ENCODE data around the gene TMEM135.
"Not testable (repeated sequence)": the region's sequence is repeated elsewhere in the genome, so short reads cannot be mapped to it uniquely, and the experiment has no call there.

Gene TMEM135

GRCh38 chr11:87063982-87064381, 26.2 kb downstream of the TMEM135 start:
- FAIRE-seq = no peak
- no peak for DNase-seq (ENCODE audit: insufficient read length, low spot score)

- DNase-seq (ENCODE audit: insufficient read length, low spot score) (no peak), FAIRE-seq (no peak)
Observed at GRCh38 chr11:87072787-87073186, 35.1 kb downstream of the TMEM135 start.

GRCh38 chr11:87076260-87076783, 38.6 kb downstream of the TMEM135 start:
- FAIRE-seq (no peak), DNase-seq (ENCODE audit: insufficient read length, low spot score) (no peak)

DNA sequence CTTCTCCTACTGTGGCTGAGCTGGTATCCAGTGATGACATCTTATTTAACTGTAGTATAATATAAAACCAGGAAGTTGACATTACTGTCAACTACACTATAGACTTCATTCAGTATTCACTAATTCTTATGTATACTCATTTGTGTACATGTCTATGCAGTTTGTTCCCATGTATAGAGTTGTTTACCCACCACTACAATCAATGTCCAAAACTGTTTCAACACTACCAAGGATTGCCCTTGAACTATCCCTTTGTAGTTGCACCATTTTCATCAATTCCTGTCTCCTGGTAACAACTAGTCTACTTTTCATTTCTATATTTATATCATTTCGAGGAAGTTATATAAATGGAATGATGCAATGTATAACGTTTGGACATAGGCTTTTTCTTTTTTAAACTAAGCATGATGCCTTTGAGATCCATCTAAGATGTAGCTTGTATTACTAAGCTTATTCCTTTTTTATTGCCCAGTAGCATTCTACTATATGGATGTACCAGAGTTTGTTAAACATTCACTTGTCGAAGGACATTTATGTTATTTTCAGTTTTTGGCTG, 39.2 kb downstream of the TMEM135 start:
- FAIRE-seq = no peak
- no peak for DNase-seq (ENCODE audit: insufficient read length, low spot score)

GRCh38 chr11:87081358-87081757, 43.6 kb downstream of the TMEM135 start:
- FAIRE-seq (no peak), DNase-seq (ENCODE audit: insufficient read length, low spot score) (no peak)

DNA sequence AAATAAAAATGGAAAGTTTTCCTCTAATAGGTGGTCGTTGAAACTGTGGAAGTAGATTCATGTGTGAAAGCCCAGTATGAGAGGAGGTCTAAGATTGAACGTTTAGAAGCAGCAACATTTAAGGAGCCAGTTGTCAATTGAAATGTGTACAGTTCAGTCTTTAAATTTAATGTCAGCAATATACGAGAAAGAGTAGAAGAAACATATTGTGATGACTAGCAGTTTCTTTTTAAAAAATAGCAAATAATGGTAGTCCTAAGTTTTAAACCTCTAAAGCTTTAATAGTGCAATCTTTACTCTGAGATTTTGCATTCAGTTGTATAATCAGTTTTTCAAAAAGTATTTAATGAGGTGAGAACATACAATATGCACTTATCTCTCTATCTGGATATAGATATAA, 44.9 kb downstream of the TMEM135 start:
- DNase-seq (ENCODE audit: insufficient read length, low spot score) (no peak), FAIRE-seq (no peak)

DNA sequence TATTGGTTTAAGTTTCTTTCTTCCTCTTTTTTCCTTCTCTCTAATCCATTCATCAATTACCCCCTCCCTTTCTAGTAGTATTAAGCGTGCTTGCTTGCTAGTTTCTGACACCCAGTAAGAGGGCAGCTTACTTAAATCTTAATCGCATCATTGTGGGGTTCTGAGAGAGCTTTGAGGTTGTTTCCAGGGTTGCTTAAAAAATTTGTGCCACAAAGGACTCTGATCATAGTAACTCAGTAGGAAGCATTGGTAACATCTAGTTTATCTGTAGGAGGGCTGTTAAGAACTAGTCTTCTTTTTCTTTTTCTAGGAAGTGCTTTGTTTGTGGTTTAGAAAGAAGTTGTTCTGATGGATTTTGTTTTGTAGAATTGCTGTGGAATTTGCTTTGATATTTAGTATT, 45.3 kb downstream of the TMEM135 start:
- no peak for FAIRE-seq
- DNase-seq (ENCODE audit: insufficient read length, low spot score) = no peak

- DNase-seq (ENCODE audit: insufficient read length, low spot score) (no peak), FAIRE-seq (no peak)
Observed at GRCh38 chr11:87092159-87092558, 54.4 kb downstream of the TMEM135 start.

GRCh38 chr11:87092567-87092966, 54.8 kb downstream of the TMEM135 start:
- no peak for DNase-seq (ENCODE audit: insufficient read length, low spot score)
- FAIRE-seq = no peak

- peak; percentile 53 for DNase-seq (ENCODE audit: insufficient read length, low spot score)
- peak; percentile 72 for FAIRE-seq
Observed at GRCh38 chr11:87097582-87097981, 59.8 kb downstream of the TMEM135 start.

DNA sequence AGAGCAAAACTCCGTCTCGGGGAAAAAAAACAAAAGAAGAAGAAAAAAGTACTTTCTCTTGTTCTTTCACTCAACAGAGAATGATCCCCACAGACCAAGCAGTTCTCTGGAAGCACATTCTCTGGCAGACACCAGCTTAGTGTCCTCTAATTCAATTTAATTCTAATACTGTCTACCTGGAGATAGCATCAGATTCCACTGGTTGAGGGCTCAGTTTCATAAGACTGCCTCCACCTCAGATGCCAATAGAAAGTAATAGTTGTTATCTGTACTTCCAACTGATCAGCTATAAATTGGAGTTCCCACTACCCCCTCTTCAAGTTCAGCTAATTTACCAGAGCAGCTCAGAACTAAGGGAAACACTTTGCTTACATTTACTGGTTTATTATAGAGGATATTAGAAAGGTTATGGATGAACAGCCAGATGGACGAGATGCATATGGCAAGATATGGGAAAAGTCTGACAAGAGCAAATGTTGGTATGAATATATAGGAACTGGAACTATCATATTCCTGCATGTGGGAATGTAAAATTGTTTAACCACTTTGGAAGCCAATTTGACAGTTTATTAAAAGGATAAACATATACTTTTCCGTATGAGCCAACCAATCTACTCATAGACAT, 64.3 kb downstream of the TMEM135 start:
- FAIRE-seq (no peak), DNase-seq (ENCODE audit: insufficient read length, low spot score) (no peak)

DNA sequence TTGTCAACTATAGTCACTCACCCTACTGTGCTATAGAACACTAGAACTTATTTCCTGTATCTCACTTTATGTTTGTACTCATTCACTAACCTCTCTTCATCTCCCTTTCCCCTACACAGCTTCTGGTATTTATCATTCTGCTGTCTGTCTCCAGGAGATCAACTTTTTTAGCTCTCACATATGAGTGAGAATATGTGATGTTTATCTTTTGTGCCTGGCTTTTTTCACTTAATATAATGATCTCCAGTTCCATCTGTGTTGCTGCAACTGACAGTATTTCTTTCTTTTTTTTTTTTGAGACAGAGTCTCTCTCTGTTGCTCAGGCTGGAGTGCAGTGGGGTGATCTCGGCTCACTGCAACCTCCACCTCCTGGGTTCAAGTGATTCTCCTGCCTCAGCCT, 68.1 kb downstream of the TMEM135 start:
- not testable (repeated sequence) for FAIRE-seq; DNase-seq (ENCODE audit: insufficient read length, low spot score)

DNA sequence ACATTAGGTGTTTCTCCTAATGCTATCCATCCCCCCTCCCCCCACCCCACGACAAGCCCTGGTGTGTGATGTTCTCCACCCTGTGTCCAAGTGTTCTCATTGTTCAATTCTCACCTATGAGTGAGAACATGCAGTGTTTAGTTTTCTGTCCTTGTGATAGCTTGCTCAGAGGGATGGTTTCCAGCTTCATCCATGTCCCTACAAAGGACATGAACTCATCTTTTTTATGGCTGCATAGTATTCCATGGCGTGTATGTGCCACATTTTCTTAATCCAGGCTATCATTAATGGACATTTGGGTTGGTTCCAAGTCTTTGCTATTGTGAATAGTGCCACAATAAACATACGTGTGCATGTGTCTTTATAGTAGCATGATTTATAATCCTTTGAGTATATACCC, 69.6 kb downstream of the TMEM135 start:
- DNase-seq (ENCODE audit: insufficient read length, low spot score); FAIRE-seq: not testable (repeated sequence)

DNA sequence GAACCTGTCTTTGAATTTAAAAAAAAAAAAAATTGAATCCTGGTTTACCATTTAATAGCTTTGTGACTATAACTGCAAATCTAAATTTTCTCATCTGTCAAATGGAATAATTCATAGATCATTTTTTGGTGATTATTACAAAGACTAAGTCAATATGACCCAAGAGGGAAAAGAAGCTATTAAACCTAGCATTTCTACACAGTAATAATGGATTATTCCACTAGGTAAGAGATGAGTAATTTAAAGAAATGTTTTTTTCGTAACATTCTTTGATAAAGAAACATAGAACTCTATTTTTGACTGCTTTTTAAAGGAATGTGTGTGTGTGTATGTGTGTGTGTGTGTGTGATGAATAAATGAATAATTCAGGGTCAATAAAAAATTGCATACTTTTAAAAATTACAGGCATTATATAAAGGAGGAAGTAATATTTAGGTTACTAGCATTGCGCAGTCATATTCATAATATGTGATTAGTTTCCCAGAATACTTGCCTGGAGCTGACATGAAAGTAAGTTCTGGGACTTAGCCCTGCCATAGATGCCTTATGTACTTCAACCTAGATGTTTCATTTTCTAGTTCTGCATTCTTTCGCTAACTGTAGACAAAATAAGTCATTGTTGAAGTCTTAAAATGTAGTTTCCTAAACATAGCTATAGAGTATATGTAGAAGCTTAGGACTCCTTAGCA, 72.9 kb downstream of the TMEM135 start:
- FAIRE-seq = no peak
- DNase-seq (ENCODE audit: insufficient read length, low spot score) = no peak

DNA sequence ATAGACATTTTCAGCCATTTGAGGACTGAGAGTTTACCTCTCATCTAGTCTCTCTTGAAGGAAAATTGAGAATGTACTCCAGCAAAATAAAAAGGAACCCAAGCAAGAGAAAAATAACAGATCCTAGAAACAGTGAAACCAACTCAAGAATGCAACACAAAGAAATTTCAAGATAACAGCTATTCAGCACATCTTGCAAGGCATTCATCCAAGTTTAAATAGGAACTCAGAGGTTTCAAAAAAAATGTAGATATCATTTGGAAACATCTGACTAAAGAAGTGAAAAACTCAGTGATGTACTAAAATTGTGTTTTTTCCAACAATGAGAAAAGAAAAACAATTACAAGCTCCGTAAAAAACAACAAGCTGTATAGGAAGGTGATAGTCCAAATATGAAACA, 76.4 kb downstream of the TMEM135 start:
- FAIRE-seq (no peak), DNase-seq (ENCODE audit: insufficient read length, low spot score) (no peak)

DNA sequence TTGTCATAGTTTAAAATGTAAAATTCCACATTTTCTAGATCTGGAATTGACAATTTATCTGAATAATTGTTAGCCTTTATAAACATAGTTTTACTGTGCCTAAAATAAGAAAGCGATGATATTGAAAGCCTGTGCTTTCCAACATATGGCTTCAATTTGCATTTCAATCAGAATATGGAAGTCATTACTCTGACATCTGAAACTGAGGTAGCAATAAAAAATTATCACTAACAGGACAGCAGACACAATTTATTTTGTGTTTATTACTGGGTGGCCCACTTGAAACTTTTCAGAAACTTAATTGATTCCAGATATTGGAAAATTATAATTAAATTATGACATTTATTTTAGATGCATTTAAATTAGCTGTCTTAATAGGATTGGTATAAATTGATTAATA, 78.5 kb downstream of the TMEM135 start:
- FAIRE-seq = no peak

GRCh38 chr11:87120937-87121336, 83.2 kb downstream of the TMEM135 start:
- no peak for FAIRE-seq

More for the DNA sequence above, 78.5 kb downstream of the TMEM135 start:
- DNase-seq (ENCODE audit: insufficient read length, low spot score) = no peak

GRCh38 chr11:87122852-87123251, 85.1 kb downstream of the TMEM135 start:
- FAIRE-seq = no peak

More at GRCh38 chr11:87120937-87121336, 83.2 kb downstream of the TMEM135 start:
- DNase-seq (ENCODE audit: insufficient read length, low spot score) = no peak

DNA sequence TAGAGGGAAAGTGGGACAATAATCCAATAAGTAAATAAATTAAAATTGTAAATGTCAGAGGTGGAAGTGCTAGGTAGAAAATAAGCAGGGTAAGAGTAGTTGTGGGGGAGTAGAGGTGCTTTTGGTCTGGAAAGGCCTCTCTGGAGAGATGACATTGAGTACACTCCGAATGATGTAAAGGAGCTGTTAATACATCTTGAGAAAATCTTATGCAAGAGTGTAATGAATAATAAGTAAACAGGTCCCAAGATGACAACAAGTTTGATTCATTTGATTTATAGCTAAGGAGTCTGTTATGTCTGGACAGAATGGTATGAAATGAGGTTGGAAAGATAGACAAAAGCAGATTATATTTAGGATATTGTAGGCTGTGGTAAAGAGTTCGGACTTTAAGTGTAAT, 87.5 kb downstream of the TMEM135 start:
- FAIRE-seq = no peak
- DNase-seq (ENCODE audit: insufficient read length, low spot score) = no peak

More at GRCh38 chr11:87122852-87123251, 85.1 kb downstream of the TMEM135 start:
- DNase-seq (ENCODE audit: insufficient read length, low spot score) = no peak

- FAIRE-seq = no peak
- no peak for DNase-seq (ENCODE audit: insufficient read length, low spot score)
Observed at GRCh38 chr11:87127101-87127500, 89.4 kb downstream of the TMEM135 start.

DNA sequence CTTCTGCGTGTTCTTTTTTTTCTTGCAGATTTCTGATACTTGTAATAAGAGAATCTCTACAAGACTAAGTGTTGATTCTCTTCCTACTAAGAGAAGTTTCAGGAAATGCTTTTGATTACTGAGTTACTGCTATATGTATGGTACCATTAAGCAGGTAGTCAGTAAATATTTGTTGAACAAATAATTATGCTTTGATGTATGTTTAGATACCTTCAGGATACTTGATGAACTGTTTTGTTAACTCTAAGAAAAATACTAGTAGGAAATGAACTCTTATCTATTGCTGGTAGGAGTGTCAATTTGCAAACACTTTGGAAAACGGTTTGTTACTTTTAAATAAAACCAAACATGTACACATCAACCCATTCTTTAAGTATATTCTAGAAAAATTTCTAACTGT, 90.6 kb downstream of the TMEM135 start:
- FAIRE-seq (no peak), DNase-seq (ENCODE audit: insufficient read length, low spot score) (no peak)

All from HTR-8/SVneo (cell line).